Gastrocnemius medialis (tissue), 4 donors: ENCODE data around the gene THSD7B.

Experiments
- CTCF ChIP-seq, 5 experiments: fragments of 450-650 bp in 3 of 5; fragments of 200-600 bp in 2 of 5; sonication (generic) in 2 of 5; IDR thresholded peaks in 4 of 5; conservative IDR thresholded peaks in 1 of 5; 1 replicate in 4 of 5; 2 replicates in 1 of 5; pipeline ENCODE4 v1.5.1; 2016 to 2019; ENCODE audit warnings: antibody characterized with exemption in 5 of 5, mild to moderate bottlenecking in 3 of 5, moderate library complexity in 3 of 5
- POLR2A ChIP-seq, 2 donors: fragments of 450-650 bp; IDR thresholded peaks; one replicate each; pipeline ENCODE4 v1.6.1; 2017; ENCODE audit warnings: antibody characterized with exemption in 2 of 2, mild to moderate bottlenecking in 2 of 2, moderate library complexity in 2 of 2

GRCh38 chr2:137179542-137179941 lies 414.2 kb downstream of the THSD7B start:
- TF ChIP-seq CTCF (IDR thresholded peaks at IDR 0.05 in 4 of 5, conservative IDR thresholded peaks at IDR 0.05 in 1 of 5): no peak
- TF ChIP-seq POLR2A (IDR thresholded peaks at IDR 0.05): no peak
